Immature natural killer cell (primary cell): Measurements from ENCODE around the gene GPR78. TPM values are rescaled to one million over a fixed set of nuclear protein-coding genes. Genes with fewer than 3 reads are reported as not detected.

Source experiments
- DNase-seq, 3 donors: peaks; one replicate each; pipeline ENCODE4 v3.0.0; 2022; ENCODE audit warnings: mixed read lengths in 1 of 3
- H3K27ac Mint-ChIP-seq, 6 donors: one replicate each; pipeline ENCODE4 v1.8.0; 2020; ENCODE audit warnings: mixed read lengths in 6 of 6, mild to moderate bottlenecking in 5 of 6, inconsistent platforms in 4 of 6, moderate library complexity in 3 of 6
- H3K27me3 Mint-ChIP-seq, 3 donors: one replicate each; pipeline ENCODE4 v1.8.0; 2020 to 2021; ENCODE audit warnings: low read depth in 3 of 3, mild to moderate bottlenecking in 3 of 3, mixed read lengths in 3 of 3, moderate library complexity in 3 of 3, inconsistent platforms in 1 of 3
- H3K36me3 Mint-ChIP-seq, 3 donors: one replicate each; pipeline ENCODE4 v1.8.0; 2020; ENCODE audit warnings: mixed read lengths in 3 of 3, inconsistent platforms in 2 of 3, mild to moderate bottlenecking in 2 of 3
- H3K4me1 Mint-ChIP-seq, 2 donors: one replicate each; pipeline ENCODE4 v1.8.0; 2020; ENCODE audit warnings: inconsistent platforms in 2 of 2, mild to moderate bottlenecking in 2 of 2, mixed read lengths in 2 of 2, moderate library complexity in 1 of 2
- H3K4me3 Mint-ChIP-seq, 5 donors: one replicate each; pipeline ENCODE4 v1.8.0; 2020; ENCODE audit warnings: mild to moderate bottlenecking in 5 of 5, mixed read lengths in 5 of 5, inconsistent platforms in 3 of 5, moderate library complexity in 3 of 5
- H3K9me3 Mint-ChIP-seq, 6 donors: one replicate each; pipeline ENCODE4 v1.8.0; 2020; ENCODE audit warnings: mild to moderate bottlenecking in 6 of 6, mixed read lengths in 6 of 6, inconsistent platforms in 4 of 6, moderate library complexity in 3 of 6
- polyA plus RNA-seq, 3 donors: library from polyadenylated mRNA; unstranded; fragments of 300-500 nt; fragmentation: Illumina TruSeq; gene quantifications; one replicate each; pipeline ENCODE4 v1.2.3, GENCODE V29; 2021

GPR78 gene
- polyA plus RNA-seq, 3 donors from 2014 or later = not detected

DNA sequence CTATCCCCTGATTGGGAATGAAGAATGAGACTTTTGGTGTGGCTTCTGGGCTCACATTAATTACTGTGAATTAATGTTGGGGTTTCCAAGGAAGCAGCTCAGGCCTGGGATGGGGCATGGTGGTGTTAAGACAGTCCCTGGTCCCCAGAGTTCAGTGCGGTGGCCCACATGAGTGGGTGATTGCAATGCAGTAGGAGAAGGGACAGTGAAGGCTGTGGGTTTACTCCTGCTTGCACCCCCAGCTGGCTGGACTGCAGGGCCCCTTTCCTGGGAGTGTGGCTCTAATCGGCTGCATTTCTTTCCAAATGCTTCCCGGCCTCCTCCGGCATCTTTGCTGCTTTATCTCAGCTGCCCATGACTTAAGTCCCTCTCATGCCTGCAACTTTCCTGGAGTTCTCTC, 28.2 kb upstream of the GPR78 start:
- Mint-ChIP-seq H3K27me3 (peaks cover 0 to 2% (median 0%) of the 10 kb centered on the region in 3 donors), H3K4me3 (no peak overlapping the region), H3K4me1 (no peaks in the 10 kb centered on the region), H3K27ac (no peak overlapping the region), H3K9me3 (no peaks in the 10 kb centered on the region), H3K36me3 (no peaks in the 10 kb centered on the region)
- DNase-seq = no peak

- DNase-seq = no peak
- H3K27ac Mint-ChIP-seq = no peak overlapping the region
- peaks cover 0 to 2% (median 0%) of the 10 kb centered on the region in 3 donors for H3K27me3 Mint-ChIP-seq
- no peaks in the 10 kb centered on the region for H3K36me3 Mint-ChIP-seq
- H3K9me3 Mint-ChIP-seq = no peaks in the 10 kb centered on the region
- no peak overlapping the region for H3K4me3 Mint-ChIP-seq
- H3K4me1 Mint-ChIP-seq = no peaks in the 10 kb centered on the region
Observed at GRCh38 chr4:8552581-8553205, 27.5 kb upstream of the GPR78 start.

DNA sequence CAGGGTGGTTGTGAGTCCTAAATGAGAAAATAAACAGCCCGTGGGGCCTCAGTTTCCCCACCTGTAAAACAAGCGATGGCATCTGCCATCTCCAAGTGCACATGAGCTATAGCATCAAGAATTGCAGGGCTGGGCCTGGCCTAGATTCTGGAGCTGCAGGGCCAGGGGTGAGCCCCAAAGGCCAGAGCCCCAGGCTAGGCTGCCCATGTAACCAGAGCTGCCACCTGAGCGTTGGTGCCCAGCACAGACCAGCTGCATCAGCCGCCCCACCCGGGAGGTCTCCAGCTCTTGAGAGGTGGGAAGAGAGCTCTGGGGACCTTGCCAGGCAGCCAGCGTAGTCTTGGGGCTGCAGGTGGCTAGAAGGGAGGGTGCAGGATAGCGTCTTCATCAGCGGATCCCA, 27.0 kb upstream of the GPR78 start:
- H3K36me3 Mint-ChIP-seq = no peaks in the 10 kb centered on the region
- peaks cover 0 to 2% (median 0%) of the 10 kb centered on the region in 3 donors for H3K27me3 Mint-ChIP-seq
- no peaks in the 10 kb centered on the region for H3K9me3 Mint-ChIP-seq
- no peak overlapping the region for H3K4me3 Mint-ChIP-seq
- no peak for DNase-seq
- H3K4me1 Mint-ChIP-seq = no peaks in the 10 kb centered on the region
- no peak overlapping the region for H3K27ac Mint-ChIP-seq

DNA sequence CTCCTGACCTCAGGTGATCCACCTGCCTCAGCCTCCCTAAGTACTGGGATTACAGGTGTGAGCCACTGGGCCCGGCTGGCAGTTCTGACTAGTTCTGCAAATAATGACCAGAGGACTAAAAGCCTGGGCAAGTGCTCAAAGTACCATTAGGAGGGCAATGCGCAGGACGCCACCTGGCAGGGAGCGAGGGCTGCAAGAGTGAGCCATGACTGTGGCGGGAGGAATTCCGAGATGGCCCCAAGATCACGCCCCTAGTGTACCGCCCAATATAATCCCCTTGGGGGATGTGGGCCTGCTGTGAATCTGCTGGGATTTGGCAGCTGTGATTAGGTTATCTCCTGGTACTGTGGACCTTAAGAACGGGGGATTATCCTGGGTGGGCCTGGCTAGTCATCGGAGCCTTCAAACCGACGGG, 26.2 kb upstream of the GPR78 start:
- no peaks in the 10 kb centered on the region for H3K36me3 Mint-ChIP-seq
- H3K9me3 Mint-ChIP-seq = no peaks in the 10 kb centered on the region
- H3K4me3 Mint-ChIP-seq = no peak overlapping the region
- H3K27me3 Mint-ChIP-seq = peaks cover 0 to 2% (median 0%) of the 10 kb centered on the region in 3 donors
- H3K27ac Mint-ChIP-seq = no peak overlapping the region
- no peaks in the 10 kb centered on the region for H3K4me1 Mint-ChIP-seq
- no peak for DNase-seq

GRCh38 chr4:8554555-8555100, 25.6 kb upstream of the GPR78 start:
- DNase-seq = no peak
- H3K9me3 Mint-ChIP-seq = no peaks in the 10 kb centered on the region
- H3K36me3 Mint-ChIP-seq = no peaks in the 10 kb centered on the region
- H3K27me3 Mint-ChIP-seq = peaks cover 0 to 2% (median 0%) of the 10 kb centered on the region in 3 donors
- no peaks in the 10 kb centered on the region for H3K4me1 Mint-ChIP-seq
- no peak overlapping the region for H3K27ac Mint-ChIP-seq
- no peak overlapping the region for H3K4me3 Mint-ChIP-seq

DNA sequence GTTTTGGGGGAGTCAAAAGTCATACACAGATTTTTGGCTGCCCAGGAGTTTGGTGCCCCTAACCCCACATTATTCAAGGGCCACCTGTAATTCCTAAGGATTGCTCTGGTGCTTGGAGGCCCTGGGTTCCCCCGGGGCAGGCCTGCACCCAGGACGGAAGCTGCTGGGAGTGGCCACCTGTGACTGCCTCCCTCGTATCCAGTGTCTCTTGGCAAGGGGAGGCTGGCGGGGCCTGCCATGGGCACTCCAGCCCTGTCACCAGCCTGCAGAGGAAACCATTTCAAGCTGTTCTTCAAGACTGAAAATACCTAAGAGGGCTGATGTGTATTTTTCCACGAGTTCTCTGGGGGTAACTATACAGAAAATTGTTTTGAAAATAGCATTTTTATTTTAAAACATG, 24.5 kb upstream of the GPR78 start:
- Mint-ChIP-seq H3K4me1 (no peaks in the 10 kb centered on the region), H3K4me3 (no peak overlapping the region), H3K27me3 (peaks cover 0 to 2% (median 0%) of the 10 kb centered on the region in 3 donors), H3K27ac (no peak overlapping the region), H3K9me3 (no peaks in the 10 kb centered on the region), H3K36me3 (no peaks in the 10 kb centered on the region)
- DNase-seq = no peak

- Mint-ChIP-seq H3K4me1 (no peaks in the 10 kb centered on the region), H3K9me3 (no peaks in the 10 kb centered on the region), H3K36me3 (no peaks in the 10 kb centered on the region), H3K4me3 (no peak overlapping the region), H3K27me3 (peaks cover 0 to 2% (median 2%) of the 10 kb centered on the region in 3 donors), H3K27ac (no peak overlapping the region)
- DNase-seq = no peak
Observed at GRCh38 chr4:8556341-8557150, 23.6 kb upstream of the GPR78 start.

GRCh38 chr4:8557151-8558076, 22.8 kb upstream of the GPR78 start:
- Mint-ChIP-seq H3K27me3 (peaks cover 0 to 2% (median 0%) of the 10 kb centered on the region in 3 donors), H3K27ac (no peak overlapping the region), H3K4me1 (no peaks in the 10 kb centered on the region), H3K9me3 (no peaks in the 10 kb centered on the region), H3K36me3 (no peaks in the 10 kb centered on the region), H3K4me3 (no peak overlapping the region)
- no peak for DNase-seq

DNA sequence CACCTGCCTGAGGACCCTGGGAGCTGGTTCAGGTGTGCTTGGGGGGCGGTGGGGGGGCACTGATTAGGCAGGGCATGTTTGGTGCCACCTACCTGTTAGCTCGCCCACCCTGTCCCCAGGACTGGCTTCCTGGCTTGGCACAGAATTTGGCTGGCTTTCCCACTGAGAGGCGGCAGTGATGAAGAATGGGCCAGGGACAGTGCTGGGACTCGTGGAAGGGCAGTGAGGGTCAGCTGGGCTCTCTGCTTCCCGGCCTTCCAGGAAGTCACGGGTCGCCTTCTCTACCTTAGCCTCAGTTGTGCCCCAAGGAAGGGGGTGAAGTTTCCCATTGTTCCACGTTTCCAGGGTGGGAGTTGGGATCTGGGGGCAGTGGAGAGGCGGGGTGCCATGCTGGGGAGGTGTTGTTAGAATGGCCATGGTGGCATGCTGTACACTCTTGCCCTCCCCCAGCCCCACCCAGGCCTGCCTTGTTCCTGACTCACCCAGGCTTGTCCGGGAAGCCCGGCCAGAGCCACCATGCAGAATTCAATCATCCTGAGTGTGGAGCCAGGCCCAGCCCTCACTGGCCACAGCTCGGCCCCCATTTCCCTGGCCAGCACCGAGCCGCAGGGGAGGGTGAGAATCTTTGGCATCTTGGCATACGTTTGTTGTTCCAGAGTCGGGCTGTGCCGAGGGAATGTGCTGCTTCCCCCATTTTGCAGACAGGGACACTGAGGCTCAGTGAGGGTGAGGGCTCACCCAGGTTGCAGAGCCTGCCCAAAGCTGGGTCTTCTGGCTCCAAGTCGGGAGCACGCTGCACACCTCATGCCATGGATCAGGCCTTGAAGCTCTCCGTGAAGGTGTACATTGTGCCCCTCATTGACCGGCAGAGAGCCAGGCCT, 21.9 kb upstream of the GPR78 start:
- H3K27me3 Mint-ChIP-seq = peaks cover 0 to 2% (median 0%) of the 10 kb centered on the region in 3 donors
- no peak for DNase-seq
- no peak overlapping the region for H3K4me3 Mint-ChIP-seq
- H3K9me3 Mint-ChIP-seq = no peaks in the 10 kb centered on the region
- H3K4me1 Mint-ChIP-seq = no peaks in the 10 kb centered on the region
- no peaks in the 10 kb centered on the region for H3K36me3 Mint-ChIP-seq
- H3K27ac Mint-ChIP-seq = no peak overlapping the region

DNA sequence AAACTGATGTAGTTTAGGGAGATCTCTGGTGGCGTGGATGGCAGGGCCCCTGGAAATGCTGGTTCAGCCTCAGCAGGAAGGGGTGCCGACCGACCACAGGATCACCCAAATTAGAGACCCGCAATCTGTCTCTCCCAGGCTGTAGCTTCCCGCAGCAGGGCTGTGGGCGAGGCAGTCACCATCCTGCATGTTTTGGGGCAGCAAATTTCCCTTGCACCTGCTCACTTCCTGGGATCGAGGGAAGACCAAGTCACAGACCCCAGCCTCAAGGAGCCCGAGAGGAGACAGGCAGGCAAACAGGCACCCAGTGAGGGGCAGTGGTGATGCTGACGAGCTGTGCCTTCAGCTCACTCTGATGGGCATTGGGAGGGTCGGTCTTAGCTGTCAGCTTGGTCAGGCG, 21.2 kb upstream of the GPR78 start:
- Mint-ChIP-seq H3K27ac (no peak overlapping the region), H3K9me3 (no peaks in the 10 kb centered on the region), H3K36me3 (no peaks in the 10 kb centered on the region), H3K4me3 (no peak overlapping the region), H3K4me1 (no peaks in the 10 kb centered on the region), H3K27me3 (peaks cover 0 to 2% (median 0%) of the 10 kb centered on the region in 3 donors)
- DNase-seq = no peak

GRCh38 chr4:8559524-8560264, 20.5 kb upstream of the GPR78 start:
- peaks cover 0 to 2% (median 0%) of the 10 kb centered on the region in 3 donors for H3K27me3 Mint-ChIP-seq
- no peaks in the 10 kb centered on the region for H3K9me3 Mint-ChIP-seq
- no peaks in the 10 kb centered on the region for H3K4me1 Mint-ChIP-seq
- no peak overlapping the region for H3K27ac Mint-ChIP-seq
- H3K36me3 Mint-ChIP-seq = no peaks in the 10 kb centered on the region
- H3K4me3 Mint-ChIP-seq = no peak overlapping the region
- DNase-seq = no peak

GRCh38 chr4:8560265-8561047, 19.7 kb upstream of the GPR78 start:
- no peak for DNase-seq
- Mint-ChIP-seq H3K36me3 (no peaks in the 10 kb centered on the region), H3K4me3 (no peak overlapping the region), H3K4me1 (no peaks in the 10 kb centered on the region), H3K9me3 (no peaks in the 10 kb centered on the region), H3K27me3 (peaks cover 0 to 2% (median 0%) of the 10 kb centered on the region in 3 donors), H3K27ac (no peak overlapping the region)
